Germinal center (tissue), 1 donor: ENCODE results near the gene CRABP2.

Experiments used
- DNase-seq: peaks from one replicate; pipeline ENCODE4 v3.0.0; 2012; ENCODE audit warnings: mixed read lengths, low spot score

CRABP2 gene

DNA sequence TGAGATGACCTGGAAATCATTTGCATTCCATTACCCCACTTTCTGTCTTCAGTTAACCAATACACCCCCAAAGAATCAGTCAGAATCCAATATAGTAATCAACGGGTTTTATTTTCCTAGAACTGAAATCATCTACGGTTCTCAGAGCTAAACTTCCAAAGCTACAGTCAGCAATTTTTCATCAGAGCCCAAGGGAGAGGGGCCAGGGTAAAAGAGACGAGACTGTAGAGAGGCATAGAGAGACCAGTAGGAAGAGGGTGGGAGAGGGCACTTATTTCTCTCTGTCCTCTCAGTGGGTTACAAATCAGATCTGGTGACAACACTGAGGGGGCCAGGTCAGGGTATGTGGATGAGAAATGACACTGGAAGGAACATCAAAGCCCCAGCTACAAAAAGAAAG is 36.6 kb upstream of the CRABP2 start:
- DNase-seq = no peak

DNA sequence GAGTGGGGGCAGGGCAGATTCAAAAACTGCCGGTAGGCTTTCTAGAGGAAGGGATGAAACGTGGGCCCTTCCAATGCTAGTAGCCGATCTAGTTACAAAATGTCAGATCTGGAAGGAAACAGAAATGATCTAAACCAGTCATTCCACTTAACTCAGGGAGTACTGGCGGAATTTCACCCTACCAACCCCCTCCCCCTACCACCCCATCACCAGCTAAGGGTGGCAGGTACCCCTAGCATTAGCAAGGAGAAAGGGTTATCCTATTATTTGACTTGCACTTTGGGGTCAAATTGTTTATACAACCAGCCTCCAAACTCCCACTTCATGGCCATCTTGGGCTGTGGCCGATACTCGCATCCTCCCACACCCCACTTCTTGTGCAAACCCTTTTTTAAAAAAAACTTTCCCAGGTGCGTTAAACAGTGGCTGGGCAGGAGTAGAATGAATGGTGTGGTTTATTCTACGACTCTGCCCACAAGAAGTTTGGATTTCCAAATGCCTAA is 36.1 kb upstream of the CRABP2 start:
- DNase-seq = no peak

DNA sequence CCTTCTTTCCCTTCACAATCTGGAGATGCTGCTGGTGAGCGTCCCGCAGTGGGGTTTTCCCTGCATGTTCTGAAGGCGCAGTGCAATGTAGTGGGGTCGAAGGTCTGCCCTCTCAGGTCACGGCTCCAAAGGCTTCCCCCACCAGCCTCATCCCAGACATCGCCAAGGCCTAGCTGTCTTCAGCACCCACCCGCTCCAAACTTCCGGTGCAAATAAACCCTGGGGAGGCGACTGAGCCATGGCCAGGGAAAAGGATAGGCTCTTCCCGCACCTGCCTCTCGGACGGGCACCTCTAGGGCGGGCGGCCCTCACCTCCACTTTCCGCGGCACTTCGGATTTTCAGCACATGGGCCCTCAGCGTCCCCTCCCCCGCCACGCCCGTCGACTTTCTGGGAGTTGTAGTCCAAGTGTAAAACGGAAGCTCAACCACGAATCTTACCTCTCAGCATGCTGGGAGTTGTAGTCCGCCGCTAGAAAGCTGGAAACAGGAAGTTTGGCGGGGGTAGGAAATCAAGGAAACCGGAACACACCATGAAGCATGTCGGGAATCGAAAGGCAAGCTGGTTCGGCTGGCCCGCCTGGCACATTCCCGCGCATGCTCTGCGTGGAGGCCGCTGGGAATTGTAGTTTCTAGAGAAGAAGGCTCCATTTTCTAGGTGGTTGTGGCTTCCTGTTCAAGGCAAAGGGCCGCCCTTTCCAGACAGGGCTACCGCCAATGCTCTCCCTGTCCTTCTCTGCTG is 35.5 kb upstream of the CRABP2 start, which contains the start of gene MRPL24:
Gene MRPL24 (minus strand): TSS at position 348 of the 740 bp plus-strand sequence. CDS start 2,384 bp downstream, outside the sequence.
- peak; percentile 95 for DNase-seq

DNA sequence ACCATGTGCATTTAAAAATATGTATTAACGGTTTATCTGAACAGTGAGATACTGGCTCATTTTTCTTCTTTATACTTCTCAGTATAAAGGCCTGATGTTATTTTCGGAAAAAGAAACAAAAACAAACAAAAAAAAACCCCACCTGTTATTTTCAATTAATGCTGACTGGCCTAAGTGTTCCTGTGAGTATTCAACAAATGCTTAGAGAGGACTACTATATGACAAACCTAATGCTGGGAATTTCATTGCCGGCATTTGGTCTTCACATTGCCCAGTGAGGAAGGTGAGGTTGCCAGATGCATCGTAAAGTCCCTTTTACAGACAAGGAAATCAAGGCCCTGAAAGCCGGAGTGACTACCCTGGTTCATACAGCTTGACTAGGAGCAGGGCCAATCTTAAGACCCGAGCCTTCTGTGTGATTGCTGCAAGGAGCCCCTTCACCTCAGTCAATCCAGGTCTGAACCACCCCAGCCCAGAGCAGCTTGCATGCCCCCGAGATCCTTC is 34.9 kb upstream of the CRABP2 start:
- DNase-seq = no peak

DNA sequence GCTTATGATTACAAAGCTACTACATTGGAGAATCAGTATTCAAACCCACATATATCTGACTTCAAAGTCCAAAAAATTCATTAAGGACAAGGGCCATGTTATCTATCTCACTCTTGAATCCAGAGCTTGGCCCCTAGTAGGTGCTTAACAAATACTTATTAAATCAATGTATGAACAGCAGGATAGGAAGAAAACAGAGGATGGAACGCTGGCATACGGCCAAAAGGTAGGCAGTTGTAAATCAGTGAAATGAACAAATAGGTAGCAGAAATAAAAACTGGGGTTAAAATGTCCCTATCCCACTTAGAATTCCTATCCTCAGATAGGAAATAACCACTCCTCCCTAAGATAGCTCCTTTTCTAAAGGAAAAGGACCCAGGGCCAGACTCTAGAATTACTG is 33.5 kb upstream of the CRABP2 start:
- DNase-seq = no peak

DNA sequence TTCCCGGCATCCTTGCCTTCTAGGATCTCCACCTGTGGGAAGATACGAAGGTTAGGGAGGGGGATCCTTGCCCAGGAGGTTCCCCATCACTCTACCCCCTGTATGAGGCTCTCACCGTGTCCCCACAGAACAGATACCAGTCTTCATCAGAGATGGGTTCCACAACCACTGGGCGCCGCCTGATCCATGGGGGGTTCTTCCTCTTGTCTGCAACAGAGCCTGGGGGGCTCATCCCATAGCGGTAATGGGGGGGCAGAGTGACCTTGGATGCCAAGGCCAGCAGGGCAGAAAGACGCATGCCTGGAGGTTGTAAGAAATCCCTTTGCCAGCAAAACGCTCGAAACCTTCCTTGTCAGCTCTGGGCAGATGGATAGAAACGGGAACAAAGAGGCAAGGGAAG is 33.0 kb upstream of the CRABP2 start:
- no peak for DNase-seq

DNA sequence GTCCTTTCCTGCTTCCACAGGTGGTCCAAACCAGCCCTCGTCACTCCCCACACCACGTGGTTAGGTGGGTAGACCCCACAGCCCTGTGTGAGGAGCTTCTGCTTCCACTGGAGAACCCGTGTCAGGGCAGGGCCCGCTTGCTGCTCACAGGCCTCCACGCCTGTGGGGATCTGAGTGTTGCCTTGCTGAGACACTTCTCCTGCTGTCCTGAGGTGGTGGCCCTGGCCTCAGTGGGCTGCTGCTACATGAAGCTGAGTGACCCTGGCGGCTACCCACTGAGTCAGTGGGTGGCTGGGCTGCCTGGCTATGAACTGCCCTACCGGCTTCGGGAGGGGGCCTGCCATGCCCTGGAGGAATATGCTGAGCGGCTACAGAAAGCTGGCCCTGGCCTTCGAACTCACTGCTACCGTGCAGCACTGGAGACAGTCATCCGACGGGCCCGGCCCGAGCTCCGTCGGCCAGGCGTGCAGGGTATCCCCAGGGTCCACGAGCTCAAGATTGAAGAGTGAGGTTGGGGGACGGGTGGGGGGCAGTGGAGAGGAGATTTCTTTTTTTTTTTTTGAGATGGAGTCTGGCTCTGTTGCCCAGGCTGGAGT is 28.7 kb upstream of the CRABP2 start:
- DNase-seq = no peak

DNA sequence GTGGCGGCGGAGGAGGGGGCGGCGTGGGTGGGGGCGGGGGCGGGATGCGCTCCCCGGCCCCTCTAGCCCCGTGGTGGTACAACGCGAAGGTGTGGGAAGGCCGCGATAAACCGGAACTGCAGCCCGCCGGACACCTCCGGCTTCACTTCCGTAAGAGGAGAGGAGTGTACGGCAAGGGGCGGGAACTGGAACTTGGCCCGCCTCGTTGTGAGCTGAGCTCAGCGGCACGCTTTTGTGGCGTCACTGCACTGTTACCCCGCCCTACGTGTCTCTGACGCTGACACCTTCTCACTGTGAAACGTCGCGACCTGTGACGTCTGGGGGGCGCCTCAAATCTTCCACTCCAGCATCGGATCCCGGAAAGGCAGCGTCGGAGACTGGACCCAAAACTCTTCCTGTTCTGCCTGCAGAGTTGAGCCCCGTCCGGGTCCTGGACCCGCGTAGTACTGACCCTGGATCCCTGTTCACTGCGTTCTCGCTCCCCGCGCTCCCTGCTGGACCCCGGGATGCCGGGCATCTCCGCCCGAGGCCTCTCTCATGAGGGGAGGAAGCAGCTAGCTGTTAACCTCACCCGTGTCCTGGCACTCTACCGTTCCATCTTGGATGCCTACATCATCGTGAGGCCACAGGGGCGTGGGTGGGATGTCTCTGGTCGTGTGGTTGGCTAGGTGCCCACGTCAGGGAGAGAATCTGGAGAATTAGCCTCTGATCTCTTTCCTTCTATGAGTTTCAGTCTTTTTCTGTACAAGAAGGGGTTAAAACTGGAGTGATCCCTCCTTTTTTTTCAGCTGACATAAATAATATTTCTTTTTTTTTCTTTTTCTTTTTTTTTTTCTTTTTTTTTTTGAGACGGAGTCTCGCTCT is 23.4 kb upstream of the CRABP2 start, which contains the start of gene ISG20L2:
Gene ISG20L2 (minus strand): TSS at position 168 of the 864 bp plus-strand sequence. CDS start 1,114 bp downstream, outside the sequence.
- DNase-seq = peak; percentile 93

DNA sequence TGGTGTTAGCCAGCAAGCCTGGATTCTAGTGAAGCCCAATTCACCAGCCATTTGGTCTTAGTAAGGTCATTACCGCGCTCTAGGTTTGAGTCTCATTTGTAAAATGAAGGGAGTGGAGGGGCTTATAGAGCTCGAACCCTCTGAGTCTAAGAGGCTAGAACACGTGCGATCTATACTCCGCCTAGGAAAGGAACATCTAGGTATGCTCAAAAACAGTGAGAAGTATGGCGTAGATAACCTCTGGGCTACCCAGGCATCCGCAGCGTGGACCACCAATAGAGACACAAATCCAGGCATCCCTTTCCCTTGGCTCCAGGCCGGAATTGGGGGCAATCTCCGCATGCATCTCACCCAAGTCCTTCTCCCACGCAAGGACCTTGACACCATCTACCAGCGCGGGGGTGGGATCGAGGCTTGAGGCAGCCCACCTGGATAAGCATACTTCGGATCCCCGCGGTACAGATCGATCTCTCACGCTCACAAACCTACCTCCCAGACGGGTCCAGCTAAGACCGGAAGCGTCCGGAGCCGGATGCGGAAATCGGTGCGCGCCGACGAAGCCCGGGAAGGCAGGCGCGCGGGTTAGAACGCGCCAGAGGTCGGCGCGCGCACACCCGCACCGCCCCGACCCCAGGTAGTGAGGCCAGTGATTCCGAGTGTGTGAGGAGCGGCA is 22.7 kb upstream of the CRABP2 start, which contains the start of gene METTL25B:
Gene METTL25B (plus strand): TSS at position 544 of the 673 bp plus-strand sequence. CDS start 636 bp downstream, outside the sequence.
- DNase-seq = no peak

DNA sequence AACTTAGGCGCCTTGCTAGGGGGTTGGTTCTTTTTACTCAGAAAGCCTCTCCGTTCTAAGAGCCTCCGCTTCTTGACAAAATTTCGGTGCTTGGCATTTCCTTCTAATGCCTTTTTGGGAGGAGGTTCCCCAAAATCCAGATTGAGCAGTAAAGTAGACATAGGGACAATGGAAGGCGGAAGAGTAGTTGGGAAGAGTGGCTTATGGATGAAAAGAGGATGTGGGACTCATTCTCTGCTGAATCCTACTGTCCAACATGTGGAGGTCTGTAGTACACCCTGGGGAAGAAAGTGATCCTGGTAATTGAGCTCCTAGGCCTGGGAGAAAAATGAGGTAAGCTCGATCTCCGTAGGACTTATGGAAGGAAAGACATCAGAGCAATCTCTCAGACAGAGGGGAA is 22.1 kb upstream of the CRABP2 start:
- DNase-seq = no peak

DNA sequence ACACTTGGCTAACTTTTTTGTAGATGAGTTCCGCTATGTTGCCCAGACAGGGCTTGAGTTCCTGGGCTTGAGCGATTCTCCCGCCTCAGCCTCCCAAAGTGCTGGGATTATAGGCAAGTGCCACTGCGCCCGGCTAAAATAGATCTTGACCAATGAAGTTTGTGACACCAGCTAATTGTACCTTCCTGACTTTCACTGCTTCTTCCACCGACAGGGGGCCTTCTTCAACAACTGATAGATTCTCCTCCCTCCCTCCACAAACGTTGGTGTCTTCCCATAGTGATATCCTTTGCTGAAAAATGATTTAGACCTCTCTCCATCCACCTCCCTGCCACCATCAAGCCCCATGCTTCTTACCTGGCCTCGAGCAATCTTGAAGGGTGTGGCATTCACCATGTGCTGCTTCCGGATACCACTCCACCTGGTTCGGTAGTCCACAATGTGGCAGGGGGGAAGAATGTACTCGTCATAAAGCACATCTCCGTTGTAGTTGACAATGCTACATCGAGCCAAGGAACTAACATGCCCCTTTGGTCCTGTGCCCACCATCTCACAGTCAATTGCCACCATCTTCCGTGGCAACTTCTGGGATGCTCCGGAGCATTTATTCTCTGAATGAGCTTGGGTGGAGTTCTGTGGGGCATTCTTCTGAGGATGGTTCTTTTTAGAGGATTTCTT is 21.3 kb upstream of the CRABP2 start:
- peak; percentile 68 for DNase-seq

DNA sequence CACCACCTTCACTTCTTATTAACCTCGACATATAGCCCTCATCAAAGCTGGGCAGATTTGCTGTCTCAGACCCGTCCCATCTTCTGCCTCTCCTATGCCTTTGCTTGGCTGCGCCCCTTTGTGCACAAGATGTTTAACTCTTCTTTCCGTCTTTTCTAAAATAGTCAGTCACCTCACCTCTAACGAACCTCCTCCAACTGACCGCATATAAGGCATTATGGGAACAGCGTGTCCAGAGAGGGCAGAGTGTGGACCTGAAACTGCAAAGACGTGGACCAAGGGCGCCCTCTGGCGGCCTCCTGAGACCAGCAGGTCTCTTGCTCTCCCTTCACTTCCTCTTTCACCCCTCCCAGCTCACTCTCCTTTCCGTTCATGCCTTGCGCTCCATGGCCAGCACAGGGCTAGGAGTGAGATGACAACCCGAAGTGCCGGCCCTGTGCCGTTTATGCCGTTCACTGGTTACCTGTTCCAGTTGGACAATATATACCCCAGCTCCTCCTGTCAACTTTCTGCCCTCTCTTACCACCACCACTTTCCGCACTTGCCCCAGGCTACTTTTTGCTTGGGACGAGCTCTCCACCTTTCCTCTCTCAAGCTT is 20.4 kb upstream of the CRABP2 start:
- peak; percentile 85 for DNase-seq

DNA sequence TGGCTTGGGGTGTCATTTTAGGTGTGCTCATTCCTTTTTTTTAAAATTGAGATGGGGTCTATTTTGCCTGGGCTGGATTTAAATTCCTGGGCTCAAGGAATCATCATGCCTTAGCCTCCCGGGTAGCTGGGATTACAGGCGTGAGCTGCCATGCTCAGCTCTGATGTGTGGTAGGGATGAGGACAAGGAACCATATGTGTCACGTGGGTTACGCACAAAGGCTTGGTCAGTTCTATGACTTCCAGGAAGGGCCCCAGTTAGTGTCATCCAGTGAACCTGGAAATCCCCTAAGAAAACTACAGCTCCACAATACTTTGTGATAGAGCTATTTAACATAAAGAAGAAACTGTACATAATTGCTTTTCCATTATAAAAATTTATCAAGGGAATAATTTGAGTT is 16.2 kb upstream of the CRABP2 start:
- DNase-seq = no peak

DNA sequence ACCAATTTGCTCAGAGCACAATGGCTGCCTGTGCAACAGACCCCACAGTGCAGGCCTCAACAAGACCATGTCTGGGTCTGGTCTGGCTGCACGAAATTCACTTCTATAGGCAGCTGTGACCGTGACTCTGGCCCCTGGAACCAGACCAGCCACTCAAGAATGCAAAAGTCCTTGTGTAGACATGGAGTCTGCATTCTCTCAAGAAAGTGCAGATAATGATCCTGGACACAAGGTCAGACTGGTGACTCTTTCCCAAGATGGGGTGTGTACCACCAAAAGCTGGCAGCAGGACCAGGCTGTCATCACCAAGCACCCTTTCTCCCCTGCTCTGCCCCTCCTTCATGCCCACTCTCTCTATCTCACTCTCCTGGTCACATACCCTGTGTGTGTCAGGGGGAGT is 15.7 kb upstream of the CRABP2 start:
- no peak for DNase-seq

DNA sequence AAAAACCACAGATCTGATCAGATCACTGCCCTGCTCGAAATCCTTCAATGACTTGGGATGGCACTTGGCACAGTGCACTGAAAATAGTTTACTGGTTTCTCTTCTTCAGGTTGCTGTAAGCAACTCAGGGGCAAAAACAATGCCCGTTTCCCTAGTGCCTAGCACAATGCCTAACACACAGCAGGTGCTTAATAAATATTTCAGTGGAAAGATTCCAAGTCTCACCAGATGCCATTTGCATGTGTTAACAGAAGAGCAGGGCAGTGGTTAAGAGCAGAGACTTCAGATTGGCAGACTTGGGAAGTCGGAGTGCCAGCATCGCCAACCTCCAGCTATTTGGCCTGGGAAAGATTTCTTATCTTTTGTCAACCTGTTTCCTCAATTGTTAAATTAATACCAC is 12.0 kb upstream of the CRABP2 start:
- no peak for DNase-seq

DNA sequence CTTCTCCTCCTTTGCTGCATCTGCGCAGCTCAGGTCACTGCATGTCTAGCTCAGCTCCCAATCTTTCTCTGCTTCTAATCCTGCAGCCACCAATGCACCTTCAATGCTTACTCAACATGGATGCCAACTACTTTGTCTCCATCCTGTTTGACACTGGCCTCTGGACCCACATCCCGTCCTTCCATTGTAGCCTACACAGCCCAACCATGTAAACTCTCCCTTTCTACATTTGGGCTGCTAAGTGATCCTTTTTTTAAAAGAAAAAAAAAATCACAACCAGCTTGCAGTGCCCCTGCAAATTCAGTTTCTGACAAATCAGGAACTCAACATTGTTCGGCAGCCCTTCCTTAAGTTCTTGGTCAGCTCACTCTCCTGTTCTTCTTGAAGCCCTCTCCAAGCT is 9.4 kb upstream of the CRABP2 start:
- DNase-seq = no peak

DNA sequence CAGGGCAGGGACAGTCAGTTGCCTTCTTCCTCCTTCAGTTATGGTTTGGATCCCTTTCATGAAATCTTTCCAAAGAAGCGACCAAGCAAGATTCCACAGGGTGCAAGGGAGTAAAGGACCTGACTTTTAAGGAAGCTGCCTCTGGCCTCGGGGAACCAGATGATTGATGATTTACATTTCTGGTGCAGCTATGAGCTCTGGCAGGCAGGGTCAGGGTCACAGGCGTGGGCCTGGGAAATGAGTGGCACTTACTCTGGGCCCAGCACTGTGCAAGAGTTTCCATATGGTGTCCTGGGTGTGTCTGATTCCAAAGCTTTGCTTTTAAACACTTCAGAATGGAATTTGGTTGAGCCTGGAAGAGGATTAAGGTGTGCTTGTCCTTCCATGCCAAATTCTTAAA is 7.2 kb upstream of the CRABP2 start:
- DNase-seq = no peak

DNA sequence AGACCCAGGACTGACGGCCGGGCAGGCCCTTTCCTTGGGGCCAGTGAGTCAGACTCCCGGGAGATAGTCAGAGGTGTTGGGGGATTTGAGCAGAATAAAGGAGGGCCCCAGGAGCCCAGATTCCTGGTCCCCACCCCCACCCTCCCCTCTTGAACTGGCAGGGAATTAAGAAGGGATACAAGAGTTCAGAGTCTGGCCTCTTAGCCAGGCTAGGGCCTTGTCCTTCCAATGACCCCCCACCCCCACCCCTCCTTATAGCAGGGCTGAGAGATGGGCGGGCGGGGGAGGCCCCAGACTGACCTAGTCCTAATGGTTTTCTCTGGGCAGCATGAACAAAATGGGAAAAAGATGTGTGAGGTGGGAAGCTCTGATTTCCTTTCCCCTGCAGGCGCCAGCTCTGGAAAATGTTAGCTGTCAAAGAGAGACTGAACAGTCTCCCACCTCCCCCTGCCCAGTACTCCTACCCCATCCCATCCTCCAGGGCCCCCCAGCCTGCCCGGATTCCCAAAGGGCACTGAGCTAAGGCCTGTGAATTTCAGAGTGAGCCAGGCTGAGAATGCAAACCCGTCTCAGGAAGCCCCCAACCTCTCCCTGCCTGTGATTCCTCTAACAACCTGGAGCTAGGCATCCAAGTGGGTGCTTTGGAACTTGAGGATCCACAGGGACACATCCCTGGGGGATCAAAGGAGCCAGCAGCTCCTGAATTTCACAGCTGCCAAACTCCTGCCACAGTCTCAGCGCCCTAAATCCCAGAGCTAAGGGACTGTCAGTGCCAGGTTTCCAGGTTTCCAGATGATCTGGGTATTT is 5.8 kb upstream of the CRABP2 start:
- DNase-seq = no peak

DNA sequence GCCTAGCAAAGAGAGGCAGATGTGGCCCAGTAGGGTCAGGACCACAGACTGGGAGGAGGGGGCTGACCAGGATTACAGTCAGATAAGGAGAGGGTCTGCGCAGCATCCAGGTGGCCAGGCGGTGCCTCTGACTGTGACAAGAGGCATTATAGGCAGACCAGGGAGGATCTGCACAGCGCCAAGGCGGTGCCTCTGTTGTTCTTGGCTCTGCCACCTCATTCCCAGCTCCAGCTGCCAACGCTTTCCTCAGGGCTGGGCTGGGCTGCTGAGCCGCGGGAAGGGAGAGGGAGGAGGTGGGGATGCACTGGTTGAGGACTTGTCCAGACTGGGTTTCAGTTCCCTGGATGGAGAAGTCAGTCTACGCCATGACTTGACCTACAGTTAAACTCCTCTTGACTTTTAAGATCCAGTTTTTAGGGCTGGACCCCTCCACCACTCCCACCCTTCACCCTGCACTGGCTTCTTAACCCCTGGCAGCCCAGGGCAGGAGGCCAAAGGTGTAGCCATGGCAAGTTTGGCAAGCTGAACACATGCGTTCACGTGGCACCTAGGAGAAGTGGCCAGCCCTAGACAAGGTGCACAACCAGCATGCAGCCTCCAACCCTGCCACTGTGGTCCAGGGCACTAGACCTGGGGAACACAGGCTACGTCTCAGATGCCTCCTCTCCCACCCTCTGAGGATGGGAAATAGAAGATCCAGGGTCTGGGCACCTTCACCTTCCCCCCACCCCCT is 4.5 kb upstream of the CRABP2 start:
- no peak for DNase-seq
